ENCODE measurements around the gene KIF26B.
"Not testable (repeated sequence)": the region's sequence is repeated elsewhere in the genome, so short reads cannot be mapped to it uniquely, and the experiment has no call there.

KIF26B gene

DNA sequence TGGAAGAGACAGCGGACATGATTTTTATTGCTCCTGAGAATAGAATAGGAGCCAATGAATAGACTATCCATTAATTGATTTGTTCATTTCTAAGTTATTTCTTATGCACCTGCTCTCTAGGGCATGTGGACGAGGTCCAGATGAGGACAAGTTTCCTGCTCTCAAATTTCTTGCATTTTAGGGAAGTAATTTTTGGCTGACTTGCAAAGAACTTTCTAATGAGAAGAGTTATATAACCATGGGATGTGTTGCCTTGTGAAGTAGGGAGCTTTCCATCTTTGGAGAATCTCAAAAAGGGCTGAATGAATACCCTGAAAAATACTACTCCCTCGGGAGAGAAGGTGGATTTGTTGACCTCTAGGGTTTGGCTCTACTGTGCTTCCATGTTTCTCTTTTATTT, 243.0 kb downstream of the KIF26B start:
- DNase-seq, result no peak

DNA sequence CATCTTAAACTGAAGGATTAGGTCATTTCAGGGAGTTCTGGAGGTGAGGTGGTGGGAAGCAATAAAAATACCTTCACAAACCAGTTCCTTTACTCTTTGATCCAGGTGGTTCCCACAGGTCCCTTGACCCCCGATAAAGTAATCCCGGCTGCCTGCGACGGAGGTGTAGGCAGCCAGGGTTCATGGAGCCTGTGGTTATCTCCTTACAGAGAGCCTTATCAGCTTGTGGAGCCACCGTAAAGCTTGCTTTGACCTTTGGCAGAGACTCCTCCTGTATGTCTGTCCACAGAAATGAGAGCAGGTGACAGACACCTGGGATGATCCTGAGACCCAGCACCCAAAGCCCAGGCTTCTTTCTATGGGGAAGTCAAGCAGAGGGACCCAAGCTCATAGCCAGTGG, 243.4 kb downstream of the KIF26B start:
- DNase-seq, result no peak

DNA sequence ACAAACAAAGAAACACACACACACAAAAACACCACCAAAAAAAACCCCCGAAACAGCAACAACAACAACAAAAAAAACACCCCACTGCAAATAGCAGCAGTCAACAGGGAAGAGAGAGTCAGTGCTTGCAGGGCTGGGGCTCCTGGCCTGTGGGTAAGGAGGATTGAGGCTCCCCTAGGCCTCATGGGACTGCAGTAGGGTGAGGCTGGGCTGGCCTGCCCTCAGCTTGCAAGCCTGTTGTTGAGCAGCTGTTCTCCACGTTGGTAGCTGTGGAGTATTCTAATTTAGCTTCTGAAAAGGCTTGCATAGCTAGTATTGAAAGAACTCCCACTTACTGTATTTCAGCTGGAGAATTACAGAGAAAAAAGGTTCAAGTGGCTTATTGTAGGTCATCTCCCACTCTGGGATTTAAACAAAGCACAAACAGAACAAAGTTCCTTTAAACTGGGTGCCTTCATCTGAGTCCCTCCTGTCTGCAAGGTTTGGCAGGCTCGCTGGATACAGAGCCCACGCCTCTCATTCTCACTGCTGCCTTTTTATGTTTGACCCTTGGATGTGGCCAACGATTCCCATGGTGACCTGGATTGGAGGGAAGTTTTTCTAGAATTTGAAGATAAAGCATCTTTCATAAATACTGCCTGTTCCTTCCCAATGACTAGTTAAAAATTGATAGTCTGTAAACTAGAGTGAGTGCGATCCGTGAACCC, 247.2 kb downstream of the KIF26B start:
- no peak for DNase-seq

DNA sequence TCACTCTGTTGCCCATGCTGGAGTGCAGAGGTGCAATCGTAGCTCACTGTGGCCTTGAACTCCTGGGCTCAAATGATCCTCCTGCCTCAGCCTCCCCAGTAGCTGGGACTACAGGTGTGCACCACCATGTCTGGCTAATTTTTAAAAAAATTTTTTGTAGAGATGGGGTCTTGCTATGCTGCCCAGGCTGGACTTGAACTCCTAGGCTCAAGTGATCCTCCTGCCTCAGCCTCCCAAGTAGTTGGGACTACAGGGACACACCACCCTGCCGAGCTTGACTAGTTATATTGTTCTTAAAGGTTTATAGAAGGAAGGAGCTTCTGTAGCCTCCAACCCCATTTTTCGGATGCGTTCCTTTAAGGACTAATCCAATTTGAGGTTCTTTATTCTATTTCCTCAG, 248.2 kb downstream of the KIF26B start:
- DNase-seq, result not testable (repeated sequence)

DNA sequence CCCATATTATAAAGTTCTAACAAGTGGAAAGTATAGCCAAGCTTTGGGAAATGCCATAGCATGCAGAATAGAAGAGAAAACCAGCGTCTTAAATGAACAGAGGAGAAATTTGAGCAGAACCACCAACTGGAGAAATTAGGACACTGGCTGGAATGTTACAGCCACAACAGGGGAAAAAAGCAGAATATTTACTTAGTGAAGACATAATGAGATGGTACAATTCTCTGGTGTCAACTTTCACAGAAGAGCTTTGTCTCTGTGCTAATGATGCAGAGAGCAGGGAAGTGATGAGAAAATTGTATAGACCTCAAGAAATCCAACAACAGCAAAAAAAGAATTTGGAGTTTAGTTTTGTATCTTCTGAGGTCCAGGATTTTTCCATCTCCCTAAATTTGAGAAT, 249.7 kb downstream of the KIF26B start:
- DNase-seq, result no peak

DNA sequence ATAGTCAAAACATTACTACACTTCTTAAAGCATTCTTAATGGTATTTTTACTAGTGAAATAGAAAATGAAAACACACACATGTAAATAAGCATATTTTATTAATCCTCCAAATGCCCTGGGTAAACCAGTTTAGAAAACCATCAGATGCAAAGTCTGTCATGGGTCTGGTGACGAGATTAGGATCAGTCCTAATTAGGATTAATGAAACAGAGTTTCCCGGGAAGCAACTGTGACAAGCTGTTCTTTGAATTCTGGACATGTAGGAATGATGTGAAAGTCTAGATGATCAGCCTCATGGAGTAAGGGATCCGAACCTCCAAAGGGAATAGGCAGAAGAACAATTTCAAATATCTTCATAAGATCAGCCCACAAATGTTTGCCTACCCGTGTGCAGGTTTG, 250.2 kb downstream of the KIF26B start:
- no peak for DNase-seq

DNA sequence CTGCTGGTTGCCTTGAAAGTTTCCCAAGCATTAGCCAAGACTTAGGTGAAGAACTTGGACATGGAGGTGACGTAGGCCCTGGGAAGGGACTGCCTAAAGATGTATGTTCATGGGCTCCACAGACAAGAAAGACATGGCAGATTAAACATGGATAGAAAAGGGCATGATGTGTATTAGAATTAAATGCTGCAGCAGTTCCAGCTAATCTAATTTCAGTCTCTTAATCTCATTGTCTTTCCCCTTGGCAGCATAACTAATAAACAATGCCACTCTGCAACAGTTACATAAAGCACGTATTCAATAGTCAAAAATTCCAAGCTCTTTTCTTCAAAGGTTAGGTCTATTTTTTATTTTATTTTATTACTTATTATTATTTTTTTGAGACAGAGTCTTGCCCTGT, 251.6 kb downstream of the KIF26B start:
- DNase-seq, result no peak

DNA sequence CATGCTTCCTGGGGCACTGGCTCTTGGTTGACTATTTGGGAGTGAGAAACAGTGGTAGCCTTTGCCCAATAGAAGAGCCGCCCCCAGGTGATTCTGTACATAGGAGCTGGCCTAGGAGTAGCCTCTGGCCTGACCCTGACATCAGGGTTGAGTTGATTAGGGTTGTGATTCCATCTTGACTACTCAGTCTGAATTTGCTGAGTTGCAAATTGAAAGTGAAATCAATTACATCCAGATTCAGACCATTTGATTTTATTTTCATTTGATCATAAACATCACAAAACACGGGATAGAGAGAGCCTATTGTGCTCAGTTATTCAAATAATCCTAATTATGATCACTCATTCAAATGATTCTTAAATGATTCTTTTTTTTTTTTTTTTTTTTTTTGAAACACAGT, 253.2 kb downstream of the KIF26B start:
- no peak for DNase-seq

DNA sequence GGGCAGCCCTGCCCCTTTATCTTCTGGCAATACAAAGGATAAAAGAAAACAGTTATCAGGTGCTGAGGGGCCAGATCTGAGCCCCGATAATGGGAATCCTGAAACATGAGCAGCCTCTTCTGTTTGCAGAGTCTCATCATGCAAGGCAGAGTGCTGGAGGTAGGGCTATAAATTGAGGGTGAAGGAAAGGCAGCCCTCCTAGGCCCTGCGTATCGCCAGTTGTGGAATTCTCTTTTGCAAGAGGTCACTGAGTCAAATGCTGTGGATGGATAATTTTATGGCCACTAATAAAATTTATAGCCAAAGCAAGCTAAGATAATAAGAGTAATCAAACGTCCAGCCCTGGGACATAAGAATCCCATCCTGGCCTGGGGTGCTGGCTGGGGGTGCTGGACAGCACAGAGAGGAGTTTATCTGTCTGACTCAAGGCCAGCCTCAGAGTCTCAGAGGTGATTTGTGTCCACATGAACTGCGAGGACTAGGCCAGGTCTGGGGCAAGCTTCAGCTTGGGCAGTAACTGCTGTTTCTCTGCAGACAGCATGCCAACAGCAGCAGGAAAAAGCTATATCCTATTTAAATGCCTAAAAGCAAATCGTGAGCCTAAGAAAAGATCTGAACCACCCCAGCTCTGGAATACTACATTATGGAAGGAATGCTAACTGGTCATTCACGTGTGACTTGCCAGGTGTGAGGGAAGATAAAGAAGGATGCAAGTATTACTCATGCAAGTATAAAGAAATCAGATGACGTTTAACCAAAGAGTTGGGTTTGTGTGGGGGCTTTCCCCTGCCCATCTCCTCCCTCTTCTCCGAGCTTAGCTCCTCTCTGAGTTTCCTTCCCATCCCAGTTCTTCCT, 254.8 kb downstream of the KIF26B start:
- no peak for DNase-seq

DNA sequence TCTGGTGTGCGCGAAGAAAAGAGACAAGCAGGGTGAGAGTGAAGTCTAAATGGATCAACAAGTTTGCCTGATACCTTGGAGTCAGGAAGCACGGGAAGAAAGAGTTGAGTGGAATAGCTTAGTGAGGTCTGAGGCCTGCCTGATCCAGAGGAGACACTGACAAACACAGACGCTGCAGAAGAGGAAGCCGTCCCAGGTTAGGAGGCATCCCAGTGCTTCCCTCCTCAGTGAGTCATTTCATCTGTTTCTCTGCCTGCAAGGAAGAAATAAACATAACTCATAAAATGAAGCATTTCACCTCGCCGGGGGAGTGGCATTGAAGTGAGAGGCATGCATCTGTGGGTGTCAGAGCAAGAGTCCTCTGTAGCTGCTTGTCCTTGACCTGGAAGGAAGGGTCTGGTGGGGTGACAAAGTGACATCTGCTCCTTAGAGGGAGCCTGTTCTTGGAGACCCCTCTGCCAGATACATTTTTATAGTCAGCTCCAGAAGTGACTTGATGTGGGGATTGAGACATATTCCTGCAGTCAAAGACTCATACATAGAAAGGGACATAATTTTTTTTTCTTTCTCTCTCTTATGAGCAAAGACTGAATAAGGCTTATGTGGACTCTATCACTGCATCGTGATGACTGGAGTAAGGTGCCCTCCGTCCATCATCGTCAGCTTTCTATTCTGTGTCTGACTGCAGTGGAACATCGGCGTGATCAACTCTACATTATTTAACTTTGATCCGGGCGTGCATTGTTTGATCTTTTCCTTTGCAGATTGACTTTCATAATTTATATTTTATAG, 256.7 kb downstream of the KIF26B start:
- DNase-seq, result no peak

DNA sequence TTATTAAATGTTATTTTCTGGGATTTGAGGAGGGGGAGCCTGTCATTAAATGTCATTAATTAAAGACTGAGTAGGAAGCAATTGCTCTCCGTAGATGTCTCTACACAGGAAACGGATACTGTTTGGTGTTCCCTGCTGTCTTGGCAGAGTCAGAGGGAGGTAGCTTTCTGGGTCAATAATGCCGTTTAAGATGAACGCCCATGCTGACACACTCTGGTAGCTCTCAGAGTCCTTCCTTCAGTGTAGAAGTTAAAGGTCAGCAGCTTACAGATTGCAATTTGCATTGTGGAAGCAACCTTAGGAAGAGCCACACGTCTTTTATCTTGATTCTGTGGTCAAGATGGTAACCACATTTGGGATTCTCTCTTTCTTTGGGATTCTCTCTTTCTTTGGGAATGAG, 257.5 kb downstream of the KIF26B start:
- DNase-seq, result no peak

DNA sequence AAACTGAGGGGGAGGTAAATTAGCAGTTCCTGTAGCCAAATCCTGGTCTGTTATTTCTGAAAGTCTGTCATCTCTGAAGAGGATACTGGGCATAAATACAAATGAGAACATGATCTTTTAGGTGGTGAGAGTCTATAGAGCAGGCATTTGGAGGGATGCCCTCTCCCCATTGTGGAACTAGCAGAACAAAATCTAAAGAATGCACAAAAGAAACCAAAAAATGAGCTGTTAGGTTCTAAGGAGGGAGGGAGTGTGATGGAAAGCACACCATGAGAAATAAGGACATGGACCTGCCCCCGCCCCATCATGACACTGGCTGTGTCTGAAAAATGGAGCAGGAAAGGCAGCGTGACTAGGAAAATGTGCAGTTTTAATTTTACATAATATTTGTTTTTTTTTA, 262.0 kb downstream of the KIF26B start:
- DNase-seq, result no peak

DNA sequence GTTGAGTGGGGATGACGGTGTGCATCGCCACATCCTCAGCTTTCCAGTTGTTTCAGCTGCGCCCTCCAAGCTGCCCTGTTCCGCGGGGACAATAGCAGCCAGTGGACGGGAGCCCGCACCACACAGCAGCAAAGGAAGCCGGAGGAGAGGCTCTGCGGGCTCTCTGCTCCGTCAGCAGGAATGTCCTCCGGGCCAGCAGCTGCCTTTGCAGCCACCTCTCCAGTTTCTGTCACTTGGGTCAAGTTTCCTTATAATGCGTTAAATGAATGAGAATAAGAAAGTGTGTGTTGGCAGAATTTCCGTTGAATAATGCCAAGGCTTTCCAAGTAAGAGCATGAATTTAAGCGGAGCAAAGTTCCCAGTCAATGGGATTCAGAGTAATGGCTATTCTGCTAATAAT, 263.3 kb downstream of the KIF26B start:
- no peak for DNase-seq

DNA sequence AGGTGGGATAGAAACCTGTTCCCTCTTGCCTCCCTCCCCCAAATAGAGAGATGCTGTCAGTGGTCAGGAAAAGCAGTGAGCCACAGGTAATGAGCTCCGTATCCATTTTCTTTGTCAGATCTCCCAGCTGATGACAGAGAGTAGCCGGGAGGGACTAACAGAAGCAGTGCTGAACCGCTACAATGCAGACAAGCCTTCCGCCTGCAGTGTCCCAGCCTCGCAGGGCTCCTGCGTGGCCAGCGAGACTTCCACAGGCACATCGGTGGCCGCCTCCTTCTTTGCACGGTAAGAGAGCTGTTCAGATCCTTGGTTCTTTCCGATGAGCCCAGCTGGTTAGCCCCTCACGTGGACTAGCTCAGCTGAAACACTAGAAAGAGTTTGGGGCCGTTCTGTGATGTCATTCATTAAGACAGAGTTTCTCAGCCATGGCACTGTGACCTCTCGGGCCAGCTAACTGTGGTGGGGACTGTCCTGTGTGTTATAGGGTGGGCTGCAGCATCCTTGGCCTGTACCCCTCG, 264.7 kb downstream of the KIF26B start:
- no peak for DNase-seq

DNA sequence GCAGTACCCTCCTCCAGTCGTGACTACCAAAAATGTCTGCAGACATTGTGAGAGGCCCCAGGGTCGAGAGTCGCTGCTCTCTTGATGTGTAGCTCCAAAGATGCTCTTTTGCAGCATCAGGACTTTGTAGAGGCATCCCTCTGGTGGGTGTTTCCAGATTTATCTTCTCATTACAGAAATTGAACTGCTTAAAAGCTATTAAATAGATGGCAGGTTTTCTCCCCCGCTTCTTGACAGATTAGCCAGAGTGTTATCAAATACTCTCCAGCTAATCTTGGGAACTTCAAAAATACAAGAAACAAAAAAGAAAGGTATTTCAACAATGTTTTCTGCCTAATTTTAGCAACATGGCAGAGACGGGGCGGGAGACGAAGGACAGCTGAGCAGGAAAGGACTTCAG, 265.2 kb downstream of the KIF26B start:
- DNase-seq, result no peak

DNA sequence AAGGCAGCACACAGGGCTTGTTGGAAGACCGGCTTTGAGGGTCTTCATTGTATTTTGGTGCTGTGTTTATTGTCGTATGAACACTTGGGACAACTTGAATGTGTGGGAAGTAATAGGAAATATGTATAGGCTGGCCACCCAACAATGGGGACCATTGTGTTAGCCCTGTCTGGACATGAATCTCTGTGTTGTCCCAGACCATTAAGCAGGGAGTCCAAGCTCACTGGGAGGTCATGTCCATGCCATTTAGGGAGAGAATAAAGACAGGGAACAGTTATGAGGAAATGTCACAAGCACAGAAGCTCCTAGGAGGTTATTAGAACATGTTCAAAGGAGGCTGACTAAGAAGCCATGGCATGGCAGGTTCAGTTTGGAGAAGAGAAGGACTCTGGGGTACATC, 266.1 kb downstream of the KIF26B start:
- DNase-seq, result no peak

DNA sequence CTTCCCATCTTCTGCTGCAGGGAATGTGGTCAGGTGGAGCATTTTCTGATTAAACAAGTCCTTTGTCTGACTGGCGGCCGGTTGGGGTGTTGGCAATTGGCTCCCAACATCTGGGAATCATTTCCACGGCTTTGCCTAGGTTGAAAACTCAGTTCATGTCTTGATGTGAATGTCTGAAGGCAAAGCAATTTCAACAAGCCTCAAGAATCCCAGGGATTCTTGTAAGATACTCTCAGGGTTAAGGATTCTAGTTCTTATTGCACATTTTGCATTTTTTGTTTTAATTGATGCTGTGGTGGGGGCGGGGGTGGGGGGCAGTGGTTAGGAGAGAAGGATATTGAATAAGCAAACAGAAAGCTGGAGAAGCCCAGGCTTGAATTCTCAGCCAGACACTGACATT, 273.9 kb downstream of the KIF26B start:
- no peak for DNase-seq

DNA sequence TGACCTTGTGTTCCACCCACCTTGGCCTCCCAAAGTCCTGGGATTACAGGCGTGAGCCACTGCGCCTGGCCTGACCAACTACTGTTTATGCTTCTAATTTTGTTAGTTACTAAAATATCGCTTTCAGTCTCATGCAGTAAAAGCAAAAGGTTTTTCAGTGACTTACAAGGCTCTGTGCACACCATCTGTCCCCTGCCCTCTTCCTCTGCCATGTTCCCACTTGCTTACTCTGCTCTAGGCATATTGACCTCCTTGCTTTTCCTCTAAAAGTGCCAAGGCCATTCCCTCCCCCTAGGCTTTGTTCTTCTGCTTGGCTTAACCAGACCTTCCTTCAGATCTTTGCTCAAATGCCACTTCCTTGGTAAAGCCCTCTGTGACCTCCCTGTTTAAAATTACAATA, 276.9 kb downstream of the KIF26B start:
- no peak for DNase-seq

DNA sequence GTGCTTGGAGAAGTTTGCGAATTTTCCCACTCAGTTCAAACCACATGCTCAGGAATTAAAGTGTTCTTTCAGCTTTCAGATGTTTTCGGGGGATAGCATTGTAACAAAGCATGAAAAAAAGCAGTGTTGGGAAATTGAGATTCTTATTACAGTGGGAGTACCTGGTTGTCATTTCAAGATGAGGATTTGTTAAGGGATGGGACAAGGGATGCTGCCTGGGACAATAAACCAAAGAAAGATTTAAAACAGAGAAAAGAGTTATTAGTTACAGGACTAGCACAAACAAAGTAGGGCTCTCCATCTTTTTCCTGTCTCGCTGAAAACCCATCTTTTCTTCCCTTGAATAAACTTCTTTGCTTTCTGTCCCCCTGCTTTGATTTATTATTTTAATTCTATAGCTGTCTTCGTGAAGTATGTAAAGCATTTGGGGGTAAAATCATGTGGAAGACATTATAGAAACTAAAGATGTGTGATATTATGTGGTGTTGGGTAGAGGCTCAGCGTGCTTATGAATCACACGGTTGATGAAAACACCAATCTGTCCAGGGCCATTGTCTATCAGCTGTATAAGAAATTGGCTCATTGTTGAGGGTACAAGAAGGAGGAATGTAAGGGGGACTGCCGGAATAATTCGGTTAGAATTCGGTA, 277.6 kb downstream of the KIF26B start:
- no peak for DNase-seq

DNA sequence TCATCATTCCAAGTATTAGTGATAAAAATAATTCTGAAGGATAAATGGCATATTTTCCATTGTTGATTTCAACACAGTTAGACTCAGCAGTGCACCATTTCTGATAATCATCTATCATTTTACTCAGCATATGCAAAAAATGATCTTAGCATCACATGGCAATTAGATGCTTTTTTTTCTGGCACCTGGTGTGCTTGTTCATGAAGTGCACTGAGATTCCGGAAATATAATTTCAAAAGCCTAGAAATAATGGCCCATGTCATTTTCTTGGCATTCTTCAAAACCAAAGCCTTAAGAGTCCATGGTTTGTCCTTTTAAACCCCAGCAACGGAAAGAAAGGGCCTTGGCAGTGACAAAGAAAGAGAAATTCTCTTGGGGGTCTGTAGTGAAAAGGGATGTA, 278.8 kb downstream of the KIF26B start:
- no peak for DNase-seq

DNA sequence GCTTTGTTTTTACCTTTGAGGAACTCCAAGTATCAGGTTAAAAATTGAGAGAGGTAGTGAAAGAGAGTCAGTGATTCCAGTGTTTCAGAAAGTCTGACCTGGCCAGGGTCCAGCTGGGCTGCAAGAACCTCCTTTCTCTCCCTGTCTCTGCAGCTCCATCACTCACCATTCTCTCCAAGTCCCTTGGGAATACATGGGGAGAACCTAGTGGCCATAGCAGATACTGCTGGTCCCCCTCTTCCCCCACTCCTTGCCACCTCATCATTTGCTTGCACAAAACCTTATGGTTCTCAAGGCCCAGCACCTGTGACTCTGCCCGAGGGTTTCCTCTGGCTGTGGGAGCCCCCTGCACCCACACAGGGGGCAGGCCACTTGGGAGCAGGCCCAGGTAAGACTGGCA, 279.5 kb downstream of the KIF26B start:
- no peak for DNase-seq

DNA sequence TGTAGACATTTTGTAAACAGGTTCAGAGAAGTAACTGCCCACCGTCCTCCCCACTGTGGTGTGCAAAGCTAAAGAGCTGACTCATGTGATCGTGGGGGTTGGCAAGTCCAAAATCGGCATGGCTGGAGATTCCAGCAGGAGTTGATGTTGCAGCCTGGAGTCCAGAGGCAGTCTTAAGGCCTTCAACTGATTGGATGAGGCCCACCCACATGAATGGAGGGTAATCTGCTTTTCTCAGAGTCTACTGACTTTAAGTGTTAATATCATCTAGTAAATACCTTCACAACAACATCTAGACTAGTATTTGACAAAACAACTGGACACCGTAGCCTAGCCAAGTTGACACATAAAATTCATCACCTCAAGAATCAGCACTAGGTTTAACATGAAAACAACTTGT, 281.6 kb downstream of the KIF26B start:
- DNase-seq, result no peak

Measured in HCEC 1CT (cell line).